GM23248 (cell line): ENCODE results near the gene CCDC38. TPM values are rescaled to one million over a fixed set of nuclear protein-coding genes. Genes with fewer than 3 reads are reported as not detected.

Source experiments
- DNase-seq: peaks from one replicate; pipeline ENCODE4 v3.0.0-alpha.2; 2015
- H2AFZ ChIP-seq: fragments of 200-600 bp; sonication (generic); 2 replicates; pipeline ENCODE4 v1.6.1; 2016; ENCODE audit warnings: antibody characterized with exemption
- H3F3A ChIP-seq: fragments of 200-600 bp; sonication (generic); 2 replicates; pipeline ENCODE4 v1.6.1; 2016; ENCODE audit warnings: mild to moderate bottlenecking, antibody characterized with exemption, mixed run types; ENCODE audit not compliant: insufficient read depth
- H3K27ac ChIP-seq: fragments of 200-600 bp; sonication (generic); 2 replicates; pipeline ENCODE4 v1.5.1; 2016; ENCODE audit warnings: mild to moderate bottlenecking
- H3K27me3 ChIP-seq: fragments of 200-600 bp; sonication (generic); replicated peaks from 2 replicates; pipeline ENCODE4 v1.6.1; 2016; ENCODE audit warnings: mild to moderate bottlenecking; ENCODE audit not compliant: insufficient read depth
- H3K36me3 ChIP-seq: fragments of 200-600 bp; sonication (generic); 2 replicates; pipeline ENCODE4 v1.6.1; 2016; ENCODE audit warnings: low read depth, mild to moderate bottlenecking
- H3K4me1 ChIP-seq: fragments of 200-600 bp; sonication (generic); 2 replicates; pipeline ENCODE4 v1.6.1; 2016; ENCODE audit warnings: mild to moderate bottlenecking; ENCODE audit not compliant: insufficient read depth
- H3K4me2 ChIP-seq: fragments of 200-600 bp; sonication (generic); one replicate; pipeline ENCODE4 v1.6.1; 2016; ENCODE audit warnings: mild to moderate bottlenecking; ENCODE audit not compliant: unreplicated experiment
- H3K4me3 ChIP-seq: fragments of 200-600 bp; sonication (generic); 2 replicates; pipeline ENCODE4 v1.5.1; 2016; ENCODE audit warnings: mild to moderate bottlenecking
- H3K79me2 ChIP-seq: fragments of 200-600 bp; sonication (generic); 2 replicates; pipeline ENCODE4 v1.6.1; 2016; ENCODE audit warnings: mild to moderate bottlenecking; ENCODE audit not compliant: insufficient read depth
- H3K9ac ChIP-seq: fragments of 200-600 bp; sonication (generic); 2 replicates; pipeline ENCODE4 v1.6.1; 2016; ENCODE audit warnings: mild to moderate bottlenecking
- H3K9me2 ChIP-seq: fragments of 200-600 bp; sonication (generic); 2 replicates; pipeline ENCODE4 v1.6.1; 2016; ENCODE audit warnings: mixed run types, mild to moderate bottlenecking, moderate library complexity; ENCODE audit not compliant: insufficient read depth
- H3K9me3 ChIP-seq: fragments of 200-600 bp; sonication (generic); one replicate; pipeline ENCODE4 v1.6.1; 2017; ENCODE audit warnings: low read depth
- H4K20me1 ChIP-seq: fragments of 200-600 bp; sonication (generic); 2 replicates; pipeline ENCODE4 v1.6.0; 2016; ENCODE audit not compliant: insufficient read depth
- EZH2 ChIP-seq: fragments of 200-600 bp; sonication (generic); IDR thresholded peaks from 2 replicates; pipeline ENCODE4 v1.6.1; 2018; ENCODE audit warnings: antibody characterized with exemption, mild to moderate bottlenecking; ENCODE audit not compliant: insufficient read depth, poor library complexity, severe bottlenecking
- EZH2phosphoT487 ChIP-seq: fragments of 200-600 bp; sonication (generic); IDR thresholded peaks from 2 replicates; pipeline ENCODE4 v1.6.1; 2018; ENCODE audit warnings: antibody characterized with exemption, moderate library complexity, mild to moderate bottlenecking, low read depth; ENCODE audit not compliant: insufficient read depth
- WGBS, 2 experiments: methylation state at CpG; one replicate each; pipeline ENCODE4 v1.1.6; 2015 to 2017; ENCODE audit warnings: low lambda C conversion rate in 2 of 2, low coverage in 1 of 2; ENCODE audit errors: missing lambda C conversion rate in 2 of 2; 5-methylcytosine and 5-hydroxymethylcytosine counted together
- in situ Hi-C: fragments of 300-500 bp; cut with MboI; formaldehyde crosslinking; loops from 2 replicates; pipeline ENCODE4 v1.15.0; 2020
- polyA plus RNA-seq: library from polyadenylated mRNA; unstranded; fragments of >200 nt; fragmentation: Nextera tagmentation; extraction: Ambion mirVana; gene quantifications from 2 replicates; pipeline ENCODE4 v1.2.1, GENCODE V29; 2016
- total RNA-seq: library from RNA; depleted of rRNA; stranded (reverse); fragments of >200 nt; shearing (Covaris generic); gene quantifications from 2 replicates; pipeline ENCODE4 v1.2.3, GENCODE V29; 2014

CCDC38 gene
- total and polyA plus RNA-seq, 2 experiments from 2014 or later = under 0.01 to 0.06 TPM

GRCh38 chr12:95951515-95951914, 9.1 kb upstream of the CCDC38 start:
- Histone ChIP-seq H3K79me2 (no peaks in the 10 kb centered on the region), H3K4me1 (no peaks in the 10 kb centered on the region), H3K36me3 (no peaks in the 10 kb centered on the region), H3K9me3 (no peaks in the 10 kb centered on the region), H3K27me3 (0 out of 2 replicates have a peak, but pooled peaks cover 15% of the 10 kb centered on the region), H3K9me2 (no peaks in the 10 kb centered on the region), H4K20me1 (no peaks in the 10 kb centered on the region), H3K9ac (no peak overlapping the region), H3F3A (no peaks in the 10 kb centered on the region), H2AFZ (no peak overlapping the region), H3K4me3 (no peak overlapping the region), H3K4me2 (no peak overlapping the region), H3K27ac (no peak overlapping the region)
- no peak for DNase-seq
- TF ChIP-seq EZH2phosphoT487 (no peak), EZH2 (no peak)
- in situ Hi-C loops = no loop called here

GRCh38 chr12:95949477-95950206, 7.2 kb upstream of the CCDC38 start:
- Histone ChIP-seq H3K4me3 (no peak overlapping the region), H3K27me3 (0 out of 2 replicates have a peak, but pooled peaks cover 12% of the 10 kb centered on the region), H4K20me1 (no peaks in the 10 kb centered on the region), H3K36me3 (no peaks in the 10 kb centered on the region), H3K79me2 (no peaks in the 10 kb centered on the region), H2AFZ (no peak overlapping the region), H3F3A (no peaks in the 10 kb centered on the region), H3K27ac (no peak overlapping the region), H3K4me2 (no peak overlapping the region), H3K4me1 (no peaks in the 10 kb centered on the region), H3K9ac (no peak overlapping the region), H3K9me2 (no peaks in the 10 kb centered on the region), H3K9me3 (no peaks in the 10 kb centered on the region)
- in situ Hi-C loops = no loop called here
- no peak for TF ChIP-seq EZH2phosphoT487
- DNase-seq = no peak
- WGBS, 2 experiments = 37 to 42% methylated on average over 4 of the region's 4 CpGs

GRCh38 chr12:95944108-95944704, 1.8 kb upstream of the CCDC38 start:
- no peaks in the 10 kb centered on the region for H4K20me1 ChIP-seq
- no peaks in the 10 kb centered on the region for H3F3A ChIP-seq
- no peaks in the 10 kb centered on the region for H3K9me2 ChIP-seq
- peak; percentile 0 for DNase-seq
- H3K9me3 ChIP-seq = no peaks in the 10 kb centered on the region
- in situ Hi-C loops = no loop called here
- TF ChIP-seq EZH2phosphoT487 (no peak), EZH2 (no peak)
- 0 out of 2 replicates have a peak, but pooled peaks cover under 1% of the 10 kb centered on the region for H3K27me3 ChIP-seq
- no peak overlapping the region for H3K4me3 ChIP-seq
- no peaks in the 10 kb centered on the region for H3K36me3 ChIP-seq
- H3K4me2 ChIP-seq = peak overlapping the region; percentile 78
- no peak overlapping the region for H3K9ac ChIP-seq
- H3K4me1 ChIP-seq = no peaks in the 10 kb centered on the region
- H2AFZ ChIP-seq = no peak overlapping the region
- no peak overlapping the region for H3K27ac ChIP-seq
- H3K79me2 ChIP-seq = no peaks in the 10 kb centered on the region
- WGBS, 2 experiments = 87 to 90% methylated on average over 10 of the region's 10 CpGs

- H3K9ac ChIP-seq = peak within 1 kb of the TSS; percentile 79
- no peaks in the 10 kb centered on the region for H3K36me3 ChIP-seq
- peak within 1 kb of the TSS; percentile 78 for H3K4me2 ChIP-seq
- H3K9me2 ChIP-seq = no peaks in the 10 kb centered on the region
- H3K79me2 ChIP-seq = no peaks in the 10 kb centered on the region
- H4K20me1 ChIP-seq = no peaks in the 10 kb centered on the region
- TF ChIP-seq EZH2phosphoT487 (no peak), EZH2 (no peak)
- H3K4me1 ChIP-seq = no peaks in the 10 kb centered on the region
- no peak within 1 kb of the TSS for H3K27ac ChIP-seq
- peak; percentile 75 for DNase-seq
- no peaks in the 10 kb centered on the region for H3F3A ChIP-seq
- no peaks in the 10 kb centered on the region for H3K27me3 ChIP-seq
- H2AFZ ChIP-seq = peak within 1 kb of the TSS; percentile 88
- peak within 1 kb of the TSS; percentile 77 for H3K4me3 ChIP-seq
- no peaks in the 10 kb centered on the region for H3K9me3 ChIP-seq
- in situ Hi-C loops = no loop called here
- 1% methylated on average over 33 of the region's 38 CpGs for WGBS, 2 experiments
These were observed 972 bp upstream of the CCDC38 start, which contains the start of gene AMDHD1 for GRCh38 chr12:95943330-95943842. TSS of gene AMDHD1 (plus strand) at chr12:95943331. CDS start at chr12:95943399, 68 bp downstream.
